Right atrium auricular region (tissue), 2 donors: ENCODE results near the gene PRPSAP1. TPM values are rescaled to one million over a fixed set of nuclear protein-coding genes. Genes with fewer than 3 reads are reported as not detected.
"Not testable (repeated sequence)": the region's sequence is repeated elsewhere in the genome, so short reads cannot be mapped to it uniquely, and the experiment has no call there.

Experiments used
- DNase-seq: peaks from one replicate; pipeline ENCODE4 v3.0.0-alpha.2; 2019; ENCODE audit warnings: low spot score
- H3K27ac ChIP-seq, 2 donors: fragments of 200-600 bp; sonication (generic); 1 replicate in 1 of 2; 2 replicates in 1 of 2; pipeline ENCODE4 v1.5.1; 2016 to 2019
- H3K27me3 ChIP-seq, 2 donors: fragments of 200-600 bp; sonication (generic); one replicate each; pipeline versions ENCODE4 v1.5.1 to v1.6.0; 2017 to 2019
- H3K36me3 ChIP-seq: fragments of 200-600 bp; sonication (generic); one replicate; pipeline ENCODE4 v1.5.1; 2016
- H3K4me1 ChIP-seq, 2 donors: fragments of 200-600 bp; sonication (generic); one replicate each; pipeline versions ENCODE4 v1.5.1 to v1.6.0; 2017 to 2019
- H3K4me3 ChIP-seq, 2 donors: fragments of 200-600 bp; sonication (generic); 1 replicate in 1 of 2; 2 replicates in 1 of 2; pipeline ENCODE4 v1.5.1; 2017 to 2019; ENCODE audit warnings: mild to moderate bottlenecking in 1 of 2, moderate library complexity in 1 of 2
- H3K9me3 ChIP-seq, 2 donors: fragments of 200-600 bp; sonication (generic); one replicate each; pipeline ENCODE4 v1.5.1; 2019
- CTCF ChIP-seq, 2 donors: fragments of 200-600 bp; sonication (generic); IDR thresholded peaks; one replicate each; pipeline ENCODE4 v1.5.1; 2019; ENCODE audit warnings: antibody characterized with exemption in 2 of 2
- total RNA-seq, 2 donors: library from RNA; depleted of rRNA; stranded (reverse); fragments of >200 nt; gene quantifications; one replicate each; pipeline ENCODE4 v1.1.0, GENCODE V29; 2016

PRPSAP1 gene
- total RNA-seq, 2 donors from 2014 or later, result 33.7 to 34.0 TPM

- no peaks in the 10 kb centered on the region for H3K9me3 ChIP-seq
- no peaks in the 10 kb centered on the region for H3K27me3 ChIP-seq
- TF ChIP-seq CTCF (IDR thresholded peaks at IDR 0.05), result no peak
- H3K36me3 ChIP-seq, result peaks cover 8% of the 10 kb centered on the region
- H3K27ac ChIP-seq, result peak overlapping the region in 1 of 2 donors; percentile 4
- no peak overlapping the region for H3K4me3 ChIP-seq
- peaks cover 0 to 79% of the 10 kb centered on the region in 2 donors for H3K4me1 ChIP-seq
- DNase-seq, result no peak
These were observed 83.6 kb downstream of the PRPSAP1 start for GRCh38 chr17:76270127-76270592.

- Histone ChIP-seq H3K36me3 (peaks cover 8% of the 10 kb centered on the region), H3K4me3 (no peak overlapping the region), H3K27ac (peak overlapping the region; percentile 88 to 95), H3K9me3 (no peaks in the 10 kb centered on the region), H3K27me3 (no peaks in the 10 kb centered on the region), H3K4me1 (peaks cover 0 to 81% of the 10 kb centered on the region in 2 donors)
- no peak for DNase-seq
- no peak for TF ChIP-seq CTCF (IDR thresholded peaks at IDR 0.05)
These were observed 84.4 kb downstream of the PRPSAP1 start for GRCh38 chr17:76268991-76269981.

GRCh38 chr17:76268015-76268749, 85.5 kb downstream of the PRPSAP1 start:
- no peaks in the 10 kb centered on the region for H3K9me3 ChIP-seq
- DNase-seq, result peak; percentile 94
- no peak overlapping the region for H3K4me3 ChIP-seq
- H3K4me1 ChIP-seq, result peaks cover 0 to 75% of the 10 kb centered on the region in 2 donors
- H3K36me3 ChIP-seq, result peaks cover 8% of the 10 kb centered on the region
- peak overlapping the region; percentile 88 to 95 for H3K27ac ChIP-seq
- no peak for TF ChIP-seq CTCF (IDR thresholded peaks at IDR 0.05)
- no peaks in the 10 kb centered on the region for H3K27me3 ChIP-seq

- H3K4me3 ChIP-seq, H3K9me3 ChIP-seq, H3K36me3 ChIP-seq, DNase-seq, H3K27me3 ChIP-seq: not testable (repeated sequence)
- peaks cover 0 to 74% of the 10 kb centered on the region in 2 donors for H3K4me1 ChIP-seq
- H3K27ac ChIP-seq, result peak overlapping the region; percentile 88 to 95
These were observed 86.1 kb downstream of the PRPSAP1 start for GRCh38 chr17:76267581-76268001.

GRCh38 chr17:76267051-76267576, 86.6 kb downstream of the PRPSAP1 start:
- Histone ChIP-seq H3K27ac (peak overlapping the region; percentile 88 to 95), H3K36me3 (peaks cover 8% of the 10 kb centered on the region), H3K4me1 (peaks cover 0 to 74% of the 10 kb centered on the region in 2 donors), H3K27me3 (no peaks in the 10 kb centered on the region), H3K9me3 (no peaks in the 10 kb centered on the region), H3K4me3 (peak overlapping the region; percentile 95 to 97)
- no peak for DNase-seq
- TF ChIP-seq CTCF (IDR thresholded peaks at IDR 0.05), result no peak
